A549 (cell line): ENCODE data around the gene AADACL3.

ENCODE experiments used
- HDAC2 ChIP-seq: fragments of 200-600 bp; sonication (generic); IDR thresholded peaks from 2 replicates; pipeline ENCODE4 v1.6.1; 2016
- POLR2A ChIP-seq: IDR thresholded peaks from 2 replicates; pipeline ENCODE4 v1.6.1; 2012; ENCODE audit warnings: mild to moderate bottlenecking, low read length
- ZSCAN20 ChIP-seq: fragments of 250-450 bp; sonication (Bioruptor Pico); IDR thresholded peaks from 2 replicates; pipeline ENCODE4 v1.8.0; 2022; ENCODE audit warnings: mild to moderate bottlenecking, moderate library complexity
- TF ChIP-seq, protein P1 (sequence below): fragments of 150-350 bp; IDR thresholded peaks from 2 replicates; pipeline ENCODE4 v1.6.1; 2014; ENCODE audit warnings: low read depth, mild to moderate bottlenecking, low read length

DNA sequence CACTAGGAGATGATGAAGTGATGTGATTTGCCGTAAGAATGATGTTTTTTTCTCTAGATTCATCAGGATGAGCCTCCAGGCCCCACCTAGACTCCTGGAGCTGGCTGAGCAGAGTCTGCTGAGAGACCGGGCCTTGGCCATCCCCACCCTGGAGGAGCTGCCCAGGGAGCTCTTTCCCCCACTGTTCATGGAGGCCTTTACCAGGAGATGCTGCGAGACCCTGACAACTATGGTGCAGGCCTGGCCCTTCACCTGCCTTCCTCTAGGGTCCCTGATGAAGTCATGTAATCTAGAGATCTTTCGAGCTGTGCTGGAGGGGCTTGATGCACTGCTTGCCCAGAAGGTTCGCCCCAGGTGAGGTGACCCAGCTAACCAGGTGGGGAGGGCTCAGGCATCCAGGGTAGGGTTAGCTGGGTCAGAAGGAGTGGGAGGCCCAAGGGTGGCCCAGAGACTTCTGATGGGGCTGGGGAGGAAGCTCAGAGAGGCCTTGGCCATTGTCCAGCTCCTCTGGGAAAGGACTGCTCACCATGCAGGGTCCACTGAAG, 59.0 kb downstream of the AADACL3 start:
- TF ChIP-seq, protein P1, sequence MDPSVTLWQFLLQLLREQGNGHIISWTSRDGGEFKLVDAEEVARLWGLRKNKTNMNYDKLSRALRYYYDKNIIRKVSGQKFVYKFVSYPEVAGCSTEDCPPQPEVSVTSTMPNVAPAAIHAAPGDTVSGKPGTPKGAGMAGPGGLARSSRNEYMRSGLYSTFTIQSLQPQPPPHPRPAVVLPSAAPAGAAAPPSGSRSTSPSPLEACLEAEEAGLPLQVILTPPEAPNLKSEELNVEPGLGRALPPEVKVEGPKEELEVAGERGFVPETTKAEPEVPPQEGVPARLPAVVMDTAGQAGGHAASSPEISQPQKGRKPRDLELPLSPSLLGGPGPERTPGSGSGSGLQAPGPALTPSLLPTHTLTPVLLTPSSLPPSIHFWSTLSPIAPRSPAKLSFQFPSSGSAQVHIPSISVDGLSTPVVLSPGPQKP: no peak
- TF ChIP-seq POLR2A: no peak
- TF ChIP-seq HDAC2: no peak
- no peak for TF ChIP-seq ZSCAN20 (CRISPR knock-in tag)
